OCI-LY3 (cell line): ENCODE data around the gene NLK.

Experiments
- CTCF ChIP-seq: fragments of 200-600, 300-600 bp; sonication (generic); IDR thresholded peaks from 2 replicates; pipeline ENCODE4 v1.5.1; 2014; ENCODE audit warnings: antibody characterized with exemption, low read length, low read depth
- EZH2phosphoT487 ChIP-seq: fragments of 200-600 bp; shearing (Covaris generic); IDR thresholded peaks from 2 replicates; pipeline ENCODE4 v1.6.1; 2018; ENCODE audit warnings: antibody characterized with exemption, mixed run types, low read depth

- TF ChIP-seq EZH2phosphoT487 (no peak), CTCF (no peak)
Observed at GRCh38 chr17:28030386-28030785, 12.1 kb upstream of the NLK start.
